Stimulated activated memory B cell treated with anti-CD40 and anti-IgM and Interleukin-4, amounts not matched to agents 10 μg/mL and 1 μg/mL and 100 μg/mL, for 72 hours (primary cell): ENCODE measurements around the gene NFE2L2.
"Not testable (repeated sequence)": the region's sequence is repeated elsewhere in the genome, so short reads cannot be mapped to it uniquely, and the experiment has no call there.

Experiments used
- ATAC-seq: fragments of 150-1000 bp; cut with Tn5 transposase; 2 replicates; pipeline ENCODE4 v1.10.0; 2021
- H3K27ac Mint-ChIP-seq: one replicate; pipeline ENCODE4 v1.8.0; 2022; ENCODE audit warnings: mild to moderate bottlenecking, mixed read lengths
- H3K27me3 Mint-ChIP-seq: one replicate; pipeline ENCODE4 v1.8.0; 2022; ENCODE audit warnings: mixed read lengths
- H3K36me3 Mint-ChIP-seq: one replicate; pipeline ENCODE4 v1.8.0; 2022; ENCODE audit warnings: mixed read lengths
- H3K4me1 Mint-ChIP-seq: one replicate; pipeline ENCODE4 v1.8.0; 2022; ENCODE audit warnings: mixed read lengths
- H3K4me3 Mint-ChIP-seq: one replicate; pipeline ENCODE4 v1.8.0; 2022; ENCODE audit warnings: mild to moderate bottlenecking, moderate library complexity, mixed read lengths
- H3K9me3 Mint-ChIP-seq: one replicate; pipeline ENCODE4 v1.8.0; 2022; ENCODE audit warnings: mixed read lengths

Gene NFE2L2

DNA sequence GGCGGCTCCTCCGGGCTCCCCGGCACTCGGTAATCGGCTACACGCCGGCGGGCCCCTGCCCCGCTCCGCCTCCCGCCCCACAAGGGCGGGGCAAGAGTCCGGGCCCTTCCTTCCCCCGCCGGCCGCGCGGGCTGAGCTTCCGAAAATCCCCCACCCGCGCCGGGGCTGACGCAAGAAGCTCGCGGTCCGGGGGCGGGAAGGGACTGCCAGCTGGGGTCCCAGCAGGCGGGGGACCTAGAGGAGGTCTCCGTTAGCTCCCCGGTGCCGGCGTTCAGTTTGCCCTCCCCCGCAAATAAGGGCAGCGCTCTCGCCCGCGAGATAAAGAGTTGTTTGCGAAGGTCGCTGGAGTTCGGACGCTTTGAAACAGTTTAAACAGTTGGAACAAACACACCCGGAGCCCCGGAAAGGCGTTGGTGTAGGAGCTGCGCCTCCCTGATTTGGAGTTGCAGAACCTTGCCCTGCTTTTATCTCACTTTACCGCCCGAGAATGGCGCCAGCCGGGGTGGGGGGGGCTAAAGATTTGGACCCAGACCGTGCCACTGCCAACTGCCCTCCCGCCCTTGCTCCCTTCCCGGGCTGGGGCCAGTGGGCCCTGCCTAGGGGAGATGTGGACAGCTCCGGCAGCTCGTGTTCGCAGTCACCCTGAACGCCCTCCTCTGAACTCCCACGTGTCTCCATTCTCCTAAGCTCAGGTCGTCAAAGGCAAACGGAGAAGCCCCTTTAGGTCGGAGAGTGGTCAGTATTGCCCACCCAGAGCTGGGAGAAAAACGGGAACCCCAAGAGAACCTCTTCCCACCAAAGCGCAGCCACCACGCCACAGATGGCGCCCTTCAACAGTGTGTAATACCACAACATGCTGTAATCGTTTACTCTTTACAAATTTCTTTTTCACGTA is at the start of gene NFE2L2:
Gene NFE2L2, minus strand, starts transcription at position 35 of the 895 bp plus-strand sequence. CDS start 151 bp downstream, outside the sequence.
- H3K27ac Mint-ChIP-seq: peak within 1 kb of the TSS; percentile 100
- H3K27me3 Mint-ChIP-seq: no peaks in the 10 kb centered on the region
- H3K4me1 Mint-ChIP-seq: peaks cover 42% of the 10 kb centered on the region
- peak within 1 kb of the TSS; percentile 97 for H3K4me3 Mint-ChIP-seq
- peak; percentile 88 for ATAC-seq
- H3K36me3 Mint-ChIP-seq: peaks cover 12% of the 10 kb centered on the region
- H3K9me3 Mint-ChIP-seq: no peaks in the 10 kb centered on the region

DNA sequence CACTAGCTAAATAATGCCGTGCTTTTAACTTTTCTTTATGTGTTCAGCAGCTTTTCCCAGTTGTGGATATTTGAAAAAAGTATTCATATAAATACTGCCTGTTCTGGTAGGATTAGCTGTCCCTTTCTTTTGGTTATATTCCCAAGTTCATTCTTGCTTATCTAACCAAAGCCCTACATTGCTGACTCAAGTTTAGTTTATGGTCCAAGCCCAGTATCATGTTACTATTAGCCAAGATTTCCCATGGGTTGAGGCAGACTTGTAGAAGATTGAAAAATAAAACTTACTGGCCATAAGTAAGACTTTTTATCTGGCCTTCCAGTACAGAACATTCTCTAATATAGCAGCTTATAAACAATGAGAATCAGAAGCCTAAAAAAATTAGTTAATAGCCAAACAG is 49.7 kb upstream of the NFE2L2 start:
- Mint-ChIP-seq H3K4me1 (no peaks in the 10 kb centered on the region), H3K36me3 (peaks cover 3% of the 10 kb centered on the region), H3K4me3 (no peak overlapping the region), H3K27me3 (no peaks in the 10 kb centered on the region), H3K27ac (no peak overlapping the region), H3K9me3 (no peaks in the 10 kb centered on the region)
- no peak for ATAC-seq

DNA sequence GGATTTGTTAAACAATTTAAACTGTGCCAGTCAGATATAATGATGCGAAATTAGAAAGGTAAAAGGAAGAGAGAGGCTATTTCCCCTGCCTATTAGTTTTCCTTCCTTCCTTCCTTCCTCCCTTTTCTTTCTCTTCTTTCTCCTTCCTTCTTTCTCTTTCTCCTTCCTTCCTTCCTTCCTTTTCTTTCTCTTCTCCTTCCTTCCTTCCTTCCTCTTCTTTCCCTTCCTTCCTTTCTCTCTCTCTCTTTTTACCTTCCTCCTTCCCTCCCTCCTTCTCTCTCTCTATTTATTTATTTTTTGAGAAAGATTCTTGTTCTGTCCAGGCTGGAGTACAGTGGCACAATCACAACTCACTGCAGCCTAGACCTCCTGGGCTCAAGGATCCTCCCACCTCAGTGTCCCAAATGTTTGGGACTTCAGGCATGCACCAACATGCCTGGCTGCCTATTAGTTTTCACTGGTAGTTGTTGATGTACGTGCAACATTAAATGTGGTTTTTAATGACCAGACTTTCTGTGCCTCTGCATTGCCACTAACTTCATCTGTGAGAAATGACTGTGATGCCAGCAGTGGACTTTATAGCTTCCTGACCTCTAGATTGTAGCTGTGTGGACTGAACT is 48.7 kb upstream of the NFE2L2 start:
- Mint-ChIP-seq H3K4me1 (no peaks in the 10 kb centered on the region), H3K27ac (no peak overlapping the region), H3K4me3 (no peak overlapping the region), H3K36me3 (peaks cover 5% of the 10 kb centered on the region), H3K9me3 (no peaks in the 10 kb centered on the region), H3K27me3 (no peaks in the 10 kb centered on the region)
- no peak for ATAC-seq

DNA sequence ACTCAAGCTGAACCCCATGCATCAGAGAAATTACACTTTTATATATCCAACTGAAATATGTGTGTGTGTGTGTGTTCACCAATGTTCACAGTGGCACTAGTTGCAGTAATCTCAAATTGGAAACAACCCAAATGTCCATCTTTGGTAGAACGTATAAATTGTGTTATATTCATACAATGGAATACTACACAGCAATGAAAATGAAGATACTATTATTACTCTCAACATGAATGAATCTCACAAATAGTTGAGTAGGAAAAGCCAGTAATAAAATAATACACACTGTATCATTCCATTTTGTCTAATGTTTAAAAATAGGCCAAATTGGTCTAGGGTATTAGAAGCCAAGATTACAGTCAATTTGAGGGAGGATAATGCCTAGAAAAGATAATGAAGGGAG is 48.0 kb upstream of the NFE2L2 start:
- ATAC-seq: no peak
- Mint-ChIP-seq H3K27ac (no peak overlapping the region), H3K27me3 (no peaks in the 10 kb centered on the region)

DNA sequence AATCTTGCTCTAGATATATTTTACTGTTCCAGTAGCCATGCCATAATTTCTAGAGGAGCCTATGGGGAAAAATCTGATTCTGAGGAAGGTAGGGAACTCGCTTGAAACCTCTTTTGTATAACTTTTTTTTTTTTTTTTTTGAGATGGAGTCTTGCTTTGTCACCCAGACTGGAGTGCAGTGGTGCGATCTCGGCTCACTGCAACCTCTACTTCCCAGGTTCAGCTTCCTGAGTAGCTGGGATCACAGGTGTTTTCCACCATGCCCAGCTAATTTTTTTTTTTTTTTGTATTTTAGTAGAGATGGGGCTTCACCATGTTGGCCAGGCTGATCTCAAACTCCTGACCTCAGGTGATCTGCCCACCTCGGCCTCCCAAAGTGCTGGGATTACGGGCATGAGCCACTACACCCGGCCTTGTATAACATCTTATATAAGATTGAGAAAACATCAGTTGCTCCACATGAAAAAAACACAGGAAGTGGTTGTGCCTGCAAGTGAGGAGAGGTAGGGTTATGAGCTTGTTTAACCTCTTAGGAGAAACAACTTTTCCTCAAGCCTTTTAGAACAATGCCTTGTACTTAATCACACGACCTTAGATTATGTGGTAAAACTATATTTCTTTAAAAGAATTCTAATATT is 45.3 kb upstream of the NFE2L2 start:
- not testable (repeated sequence) for H3K27ac Mint-ChIP-seq, H3K4me3 Mint-ChIP-seq, ATAC-seq, H3K27me3 Mint-ChIP-seq, H3K4me1 Mint-ChIP-seq, H3K9me3 Mint-ChIP-seq, H3K36me3 Mint-ChIP-seq

More for the DNA sequence above, 48.0 kb upstream of the NFE2L2 start:
- Mint-ChIP-seq H3K9me3 (no peaks in the 10 kb centered on the region), H3K36me3 (peaks cover 5% of the 10 kb centered on the region), H3K4me1 (no peaks in the 10 kb centered on the region), H3K4me3 (no peak overlapping the region)

DNA sequence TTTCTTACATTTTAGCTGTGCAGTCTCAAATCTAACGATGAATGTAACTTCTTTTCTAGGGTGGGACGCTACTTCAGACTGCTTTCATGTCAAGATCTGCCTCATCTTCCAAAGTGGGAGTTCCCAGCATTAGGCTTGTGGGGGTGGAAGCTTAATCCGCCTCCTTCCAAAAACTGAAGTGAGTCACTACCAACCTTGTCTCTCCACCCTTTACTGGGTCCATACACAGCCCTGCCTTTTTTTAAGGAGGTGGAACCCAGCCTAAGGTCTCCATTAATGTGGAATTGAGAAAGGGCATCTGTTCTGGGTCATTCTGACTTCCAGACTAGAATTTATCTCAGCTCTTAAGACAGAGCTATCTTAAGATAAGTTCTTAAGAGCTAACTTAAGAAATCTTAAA is 42.0 kb upstream of the NFE2L2 start:
- Mint-ChIP-seq H3K4me3 (no peak overlapping the region), H3K27ac (no peak overlapping the region), H3K27me3 (no peaks in the 10 kb centered on the region), H3K4me1 (no peaks in the 10 kb centered on the region), H3K9me3 (no peaks in the 10 kb centered on the region), H3K36me3 (peaks cover 5% of the 10 kb centered on the region)
- ATAC-seq: no peak

DNA sequence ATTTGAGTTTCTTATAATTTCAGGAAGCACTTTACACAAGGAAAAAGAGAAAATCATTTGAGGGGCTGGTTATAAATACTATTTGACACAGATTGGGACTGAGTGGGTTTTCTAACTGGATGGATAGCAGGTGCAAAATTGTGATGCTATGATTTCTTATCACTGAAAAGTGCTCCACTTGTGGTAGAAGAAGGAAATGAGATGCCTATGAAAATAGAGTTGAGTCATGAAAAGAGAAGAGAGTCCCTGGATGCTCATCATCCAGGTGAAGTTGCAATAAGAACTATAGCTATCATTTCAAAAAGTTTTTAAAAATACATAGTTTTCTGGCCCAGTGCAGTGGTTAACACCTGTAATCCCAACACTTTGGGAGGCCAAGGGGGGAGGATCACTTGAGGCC is 39.4 kb upstream of the NFE2L2 start:
- H3K9me3 Mint-ChIP-seq: no peaks in the 10 kb centered on the region
- H3K4me3 Mint-ChIP-seq: no peak overlapping the region
- H3K27ac Mint-ChIP-seq: no peak overlapping the region
- H3K27me3 Mint-ChIP-seq: no peaks in the 10 kb centered on the region
- no peaks in the 10 kb centered on the region for H3K36me3 Mint-ChIP-seq
- no peak for ATAC-seq
- H3K4me1 Mint-ChIP-seq: no peaks in the 10 kb centered on the region

DNA sequence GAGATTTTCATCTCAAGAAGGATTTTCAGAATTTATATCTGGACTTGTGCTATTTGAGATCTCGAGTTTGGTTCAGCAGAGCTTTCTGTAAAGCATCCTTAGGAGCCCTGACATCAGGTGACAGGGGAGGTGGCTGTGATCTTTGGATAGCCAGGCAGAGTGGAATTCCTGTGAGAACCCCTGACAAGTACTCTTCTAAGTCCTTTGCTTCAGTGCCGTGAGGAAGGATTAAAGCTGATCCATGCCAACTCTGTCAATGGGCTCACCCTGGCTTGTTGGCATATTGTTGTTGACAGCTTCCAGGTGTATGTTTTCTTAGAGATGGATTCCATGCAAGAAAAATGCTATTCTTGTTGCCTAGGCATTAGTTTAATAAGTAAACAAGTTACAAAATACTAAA is 38.0 kb upstream of the NFE2L2 start:
- no peaks in the 10 kb centered on the region for H3K4me1 Mint-ChIP-seq
- no peak overlapping the region for H3K4me3 Mint-ChIP-seq
- H3K9me3 Mint-ChIP-seq: no peaks in the 10 kb centered on the region
- H3K36me3 Mint-ChIP-seq: no peaks in the 10 kb centered on the region
- no peak overlapping the region for H3K27ac Mint-ChIP-seq
- no peak for ATAC-seq
- H3K27me3 Mint-ChIP-seq: no peaks in the 10 kb centered on the region

DNA sequence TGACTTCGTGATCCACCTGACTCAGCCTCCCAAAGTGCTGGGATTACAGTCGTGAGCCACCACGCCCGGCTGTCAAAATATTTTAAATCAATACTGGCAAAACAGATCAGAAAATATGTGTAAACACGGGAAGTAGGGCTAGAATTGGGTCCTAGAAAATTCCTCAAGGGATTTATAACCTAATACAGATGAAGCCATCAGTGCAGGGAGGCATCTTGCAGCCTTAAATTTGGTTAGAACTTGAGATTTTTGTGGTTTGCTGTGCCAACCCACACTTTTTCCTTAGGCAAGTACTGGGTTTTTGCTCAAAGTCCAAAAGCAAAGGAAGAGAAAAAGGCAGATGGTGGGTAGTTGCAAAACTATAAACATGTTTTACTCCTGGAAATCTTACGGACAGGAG is 33.7 kb upstream of the NFE2L2 start:
- Mint-ChIP-seq H3K9me3 (no peaks in the 10 kb centered on the region), H3K4me3 (no peak overlapping the region), H3K27ac (no peak overlapping the region), H3K36me3 (no peaks in the 10 kb centered on the region), H3K4me1 (no peaks in the 10 kb centered on the region), H3K27me3 (no peaks in the 10 kb centered on the region)
- ATAC-seq: no peak

DNA sequence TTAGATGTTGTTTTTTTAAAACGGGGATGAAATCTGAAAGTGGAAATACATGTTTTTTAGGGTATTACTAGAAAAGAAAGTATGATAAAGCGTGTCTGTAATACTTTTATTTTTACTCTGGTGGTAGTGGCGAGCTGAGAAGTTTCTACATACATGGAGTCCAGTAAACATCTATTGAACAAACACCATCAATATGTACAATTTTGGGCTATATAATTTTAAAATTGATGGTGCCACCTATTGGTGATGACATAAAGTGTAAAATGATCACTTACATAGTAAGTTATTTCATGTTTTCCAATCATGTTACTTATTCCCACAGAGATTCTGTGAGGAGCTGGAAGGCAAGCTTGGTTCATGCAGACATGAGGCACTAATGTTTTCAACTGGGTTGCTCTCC is 31.5 kb upstream of the NFE2L2 start:
- Mint-ChIP-seq H3K36me3 (no peaks in the 10 kb centered on the region), H3K27me3 (no peaks in the 10 kb centered on the region), H3K27ac (no peak overlapping the region), H3K9me3 (no peaks in the 10 kb centered on the region), H3K4me1 (no peaks in the 10 kb centered on the region), H3K4me3 (no peak overlapping the region)
- ATAC-seq: no peak

DNA sequence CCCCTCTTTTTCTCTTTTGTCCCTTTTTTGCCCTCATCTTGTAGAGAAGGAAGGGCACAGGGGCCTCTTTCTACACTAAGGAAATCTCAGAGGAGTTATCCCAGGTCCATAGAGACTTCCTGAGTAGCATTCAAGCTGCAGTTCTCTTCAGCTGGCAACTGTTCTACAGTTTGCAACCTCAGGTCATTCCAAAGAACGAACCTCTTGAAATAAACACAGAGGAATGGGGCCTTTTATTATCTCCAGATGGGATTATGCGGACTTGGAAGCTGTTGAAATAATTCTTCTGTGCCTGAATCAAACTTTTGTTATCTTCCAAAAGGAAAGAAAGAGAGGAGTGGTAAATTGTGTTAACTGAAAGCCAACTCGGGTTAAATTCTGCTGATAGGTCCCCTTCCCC is 31.0 kb upstream of the NFE2L2 start:
- ATAC-seq: no peak
- no peaks in the 10 kb centered on the region for H3K9me3 Mint-ChIP-seq
- H3K36me3 Mint-ChIP-seq: no peaks in the 10 kb centered on the region
- H3K4me3 Mint-ChIP-seq: no peak overlapping the region
- H3K27ac Mint-ChIP-seq: no peak overlapping the region
- no peaks in the 10 kb centered on the region for H3K27me3 Mint-ChIP-seq
- peaks cover 2% of the 10 kb centered on the region for H3K4me1 Mint-ChIP-seq

DNA sequence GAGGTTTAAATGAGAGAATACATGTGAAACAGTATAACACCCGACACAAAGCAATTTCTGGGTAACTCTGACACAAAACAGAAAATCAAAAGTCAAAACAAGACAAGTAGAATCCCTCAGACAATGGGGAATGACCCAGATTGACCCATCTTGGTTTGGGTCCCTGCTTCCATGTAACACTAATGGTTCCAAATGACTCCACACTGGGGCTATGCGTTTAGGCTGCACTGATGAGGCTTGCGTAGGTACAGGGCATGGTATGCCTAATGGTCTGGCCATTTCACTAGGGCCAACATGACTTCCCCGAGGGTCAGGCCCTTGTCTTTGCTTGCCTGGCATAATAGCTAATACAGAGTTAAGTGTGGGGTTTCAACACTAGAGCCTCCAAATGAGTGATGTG is 27.2 kb upstream of the NFE2L2 start:
- Mint-ChIP-seq H3K9me3 (no peaks in the 10 kb centered on the region), H3K4me3 (no peak overlapping the region), H3K4me1 (peaks cover 11% of the 10 kb centered on the region), H3K27ac (no peak overlapping the region), H3K27me3 (no peaks in the 10 kb centered on the region), H3K36me3 (no peaks in the 10 kb centered on the region)
- ATAC-seq: no peak

DNA sequence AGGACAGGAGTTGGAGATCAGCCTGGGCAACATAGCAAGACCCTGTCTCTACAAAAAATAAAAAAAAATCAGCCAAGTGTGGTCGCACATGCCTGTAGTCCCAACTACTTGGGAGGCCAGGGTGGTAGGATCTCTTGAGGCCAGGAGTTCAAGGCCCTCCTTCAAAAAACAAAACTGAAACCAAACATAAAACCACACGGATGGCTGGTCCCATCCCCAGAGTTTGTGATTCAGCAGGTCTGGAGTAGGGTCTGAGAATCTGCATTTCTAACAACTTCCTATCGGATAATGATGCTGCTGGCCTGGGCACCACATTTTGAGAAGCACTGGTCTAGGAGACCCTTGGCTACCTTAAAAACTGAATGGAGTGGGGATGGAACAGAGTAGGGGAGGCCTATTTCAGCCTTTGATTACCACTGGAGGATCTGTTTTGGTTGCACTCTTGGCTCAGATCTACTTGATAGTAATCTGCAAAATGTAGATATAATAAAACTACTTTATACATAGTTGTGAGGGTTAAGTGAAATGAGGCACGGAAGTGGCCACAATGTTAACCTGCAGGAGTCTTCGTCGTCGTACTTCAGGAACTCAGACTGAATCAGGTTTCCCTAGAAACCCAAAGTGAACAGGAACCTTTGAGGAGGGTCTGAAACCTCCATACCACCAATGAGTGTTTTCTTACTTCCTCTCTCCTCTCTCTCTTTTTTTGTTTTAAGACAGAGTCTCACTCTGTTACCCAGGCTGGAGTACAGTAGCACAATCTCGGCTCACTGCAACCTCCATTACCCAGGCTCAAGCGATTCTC is 25.5 kb upstream of the NFE2L2 start:
- H3K36me3 Mint-ChIP-seq: no peaks in the 10 kb centered on the region
- no peaks in the 10 kb centered on the region for H3K9me3 Mint-ChIP-seq
- H3K27me3 Mint-ChIP-seq: no peaks in the 10 kb centered on the region
- peak overlapping the region; percentile 70 for H3K27ac Mint-ChIP-seq
- peaks cover 11% of the 10 kb centered on the region for H3K4me1 Mint-ChIP-seq
- H3K4me3 Mint-ChIP-seq: peak overlapping the region; percentile 41
- peak; percentile 90 for ATAC-seq

DNA sequence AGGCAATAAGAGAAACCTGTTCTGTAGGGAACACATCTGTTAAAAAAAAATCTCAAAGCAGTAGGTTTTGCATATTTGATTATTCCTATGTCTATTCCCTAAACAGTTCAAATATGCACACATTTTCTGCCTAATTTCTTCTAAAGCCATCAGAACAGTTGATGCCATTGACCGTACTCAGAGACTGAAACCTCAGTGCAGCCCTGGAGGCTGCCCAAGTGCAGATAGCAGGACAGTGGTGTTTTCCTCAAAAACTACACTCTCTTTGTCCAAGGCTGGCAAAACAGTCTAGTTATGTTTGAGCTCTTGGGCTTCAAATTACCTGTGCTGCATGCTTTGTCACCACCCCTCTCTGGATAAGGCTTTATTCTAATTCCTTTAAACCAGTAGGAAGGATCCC is 23.3 kb upstream of the NFE2L2 start:
- Mint-ChIP-seq H3K27ac (no peak overlapping the region), H3K27me3 (no peaks in the 10 kb centered on the region), H3K4me1 (peaks cover 18% of the 10 kb centered on the region)

More for the DNA sequence above, 23.3 kb upstream of the NFE2L2 start:
- Mint-ChIP-seq H3K36me3 (no peaks in the 10 kb centered on the region), H3K9me3 (no peaks in the 10 kb centered on the region), H3K4me3 (no peak overlapping the region)
- ATAC-seq: no peak
